ENCODE results near the gene SORCS2. TPM values are rescaled to one million over a fixed set of nuclear protein-coding genes. Genes with fewer than 3 reads are reported as not detected.

SORCS2 gene
- total RNA-seq, 1 donor from 2014 or later = 5.2 TPM

DNA sequence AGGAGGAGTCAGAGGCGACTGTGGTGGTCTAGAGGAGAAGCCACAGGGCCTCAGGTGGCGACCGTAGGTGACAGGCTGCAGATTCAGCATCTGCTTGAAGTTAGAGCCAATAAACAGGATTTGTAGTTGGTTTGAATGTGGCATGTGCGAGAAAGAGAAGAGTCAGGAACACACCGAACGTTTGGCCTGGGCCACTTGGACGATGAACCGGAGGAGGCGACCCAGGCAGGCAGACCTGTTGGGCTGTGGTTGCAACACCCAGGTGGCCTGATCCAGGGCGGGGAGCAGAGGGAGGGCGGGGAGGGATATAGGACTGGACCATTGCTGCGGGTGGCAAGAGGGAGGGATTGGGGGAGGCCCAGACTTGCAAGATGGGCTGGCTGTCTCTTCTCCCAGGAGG, 252.4 kb downstream of the SORCS2 start:
- Histone ChIP-seq H3K9me3 (ENCODE audit: low read depth) (no peaks in the 10 kb centered on the region), H3K4me3 (no peak overlapping the region), H3K79me2 (ENCODE audit: low read depth) (no peaks in the 10 kb centered on the region), H3K9ac (no peak overlapping the region), H3K4me2 (no peak overlapping the region), H3K27ac (no peak overlapping the region), H3K27me3 (no peaks in the 10 kb centered on the region), H4K20me1 (ENCODE audit: low read depth) (peaks cover 6% of the 10 kb centered on the region), H2AFZ (replicated peaks) (no peak overlapping the region), H3F3A (ENCODE audit: low read depth) (no peaks in the 10 kb centered on the region), H3K4me1 (peaks cover 11% of the 10 kb centered on the region), H3K36me3 (no peaks in the 10 kb centered on the region)
- no peak for DNase-seq (ENCODE audit: low spot score)
- Mint-ChIP-seq H3K9me3 (peaks cover 5% of the 10 kb centered on the region), H3K4me3 (no peak overlapping the region), H3K27me3 (ENCODE audit: insufficient read depth, low read depth) (peaks cover 10% of the 10 kb centered on the region), H3K4me1 (peaks cover 16% of the 10 kb centered on the region), H3K27ac (peak overlapping the region; percentile 22), H3K36me3 (no peaks in the 10 kb centered on the region)
- TF ChIP-seq EZH2phosphoT487 (IDR thresholded peaks at IDR 0.05) (no peak), EZH2 (IDR thresholded peaks at IDR 0.05) (no peak)
- TF ChIP-seq, protein P1, sequence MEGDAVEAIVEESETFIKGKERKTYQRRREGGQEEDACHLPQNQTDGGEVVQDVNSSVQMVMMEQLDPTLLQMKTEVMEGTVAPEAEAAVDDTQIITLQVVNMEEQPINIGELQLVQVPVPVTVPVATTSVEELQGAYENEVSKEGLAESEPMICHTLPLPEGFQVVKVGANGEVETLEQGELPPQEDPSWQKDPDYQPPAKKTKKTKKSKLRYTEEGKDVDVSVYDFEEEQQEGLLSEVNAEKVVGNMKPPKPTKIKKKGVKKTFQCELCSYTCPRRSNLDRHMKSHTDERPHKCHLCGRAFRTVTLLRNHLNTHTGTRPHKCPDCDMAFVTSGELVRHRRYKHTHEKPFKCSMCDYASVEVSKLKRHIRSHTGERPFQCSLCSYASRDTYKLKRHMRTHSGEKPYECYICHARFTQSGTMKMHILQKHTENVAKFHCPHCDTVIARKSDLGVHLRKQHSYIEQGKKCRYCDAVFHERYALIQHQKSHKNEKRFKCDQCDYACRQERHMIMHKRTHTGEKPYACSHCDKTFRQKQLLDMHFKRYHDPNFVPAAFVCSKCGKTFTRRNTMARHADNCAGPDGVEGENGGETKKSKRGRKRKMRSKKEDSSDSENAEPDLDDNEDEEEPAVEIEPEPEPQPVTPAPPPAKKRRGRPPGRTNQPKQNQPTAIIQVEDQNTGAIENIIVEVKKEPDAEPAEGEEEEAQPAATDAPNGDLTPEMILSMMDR (IDR thresholded peaks at IDR 0.05) = no peak

- DNase-seq (ENCODE audit: low spot score) = no peak
- TF ChIP-seq, protein P1 (IDR thresholded peaks at IDR 0.05) = no peak
- TF ChIP-seq EZH2phosphoT487 (IDR thresholded peaks at IDR 0.05) (no peak), EZH2 (IDR thresholded peaks at IDR 0.05) (no peak)
- Histone ChIP-seq H3K9me3 (ENCODE audit: low read depth) (no peaks in the 10 kb centered on the region), H3K4me3 (no peak overlapping the region), H3F3A (ENCODE audit: low read depth) (no peaks in the 10 kb centered on the region), H4K20me1 (ENCODE audit: low read depth) (peaks cover 6% of the 10 kb centered on the region), H3K79me2 (ENCODE audit: low read depth) (no peaks in the 10 kb centered on the region), H3K27me3 (no peaks in the 10 kb centered on the region), H3K36me3 (no peaks in the 10 kb centered on the region), H3K4me1 (peaks cover 11% of the 10 kb centered on the region), H3K4me2 (no peak overlapping the region), H2AFZ (replicated peaks) (no peak overlapping the region), H3K27ac (no peak overlapping the region), H3K9ac (no peak overlapping the region)
- H3K9me3 Mint-ChIP-seq = peaks cover 3% of the 10 kb centered on the region
- H3K4me3 Mint-ChIP-seq = no peak overlapping the region
- peaks cover 7% of the 10 kb centered on the region for H3K27me3 Mint-ChIP-seq (ENCODE audit: insufficient read depth, low read depth)
- no peaks in the 10 kb centered on the region for H3K36me3 Mint-ChIP-seq
- H3K4me1 Mint-ChIP-seq = peaks cover 16% of the 10 kb centered on the region
- H3K27ac Mint-ChIP-seq = peak overlapping the region; percentile 72
These were observed 254.9 kb downstream of the SORCS2 start for GRCh38 chr4:7447236-7447635.

GRCh38 chr4:7448036-7448435, 255.7 kb downstream of the SORCS2 start:
- peaks cover 11% of the 10 kb centered on the region for H3K4me1 ChIP-seq
- no peak overlapping the region for H3K9ac ChIP-seq
- peaks cover 6% of the 10 kb centered on the region for H4K20me1 ChIP-seq (ENCODE audit: low read depth)
- TF ChIP-seq, protein P1 (IDR thresholded peaks at IDR 0.05) = no peak
- TF ChIP-seq EZH2phosphoT487 (IDR thresholded peaks at IDR 0.05) (no peak), EZH2 (IDR thresholded peaks at IDR 0.05) (no peak)
- H3K4me3 ChIP-seq = no peak overlapping the region
- H3K27me3 Mint-ChIP-seq (ENCODE audit: insufficient read depth, low read depth) = peaks cover 7% of the 10 kb centered on the region
- peaks cover 10% of the 10 kb centered on the region for H3K4me1 Mint-ChIP-seq
- H3K4me2 ChIP-seq = no peak overlapping the region
- no peaks in the 10 kb centered on the region for H3K36me3 Mint-ChIP-seq
- no peak overlapping the region for H3K27ac ChIP-seq
- no peaks in the 10 kb centered on the region for H3K36me3 ChIP-seq
- H3K4me3 Mint-ChIP-seq = no peak overlapping the region
- no peaks in the 10 kb centered on the region for H3K9me3 ChIP-seq (ENCODE audit: low read depth)
- no peaks in the 10 kb centered on the region for H3K79me2 ChIP-seq (ENCODE audit: low read depth)
- H2AFZ ChIP-seq (replicated peaks) = no peak overlapping the region
- H3K27me3 ChIP-seq = no peaks in the 10 kb centered on the region
- DNase-seq (ENCODE audit: low spot score) = no peak
- peaks cover under 1% of the 10 kb centered on the region for H3K9me3 Mint-ChIP-seq
- H3K27ac Mint-ChIP-seq = no peak overlapping the region
- no peaks in the 10 kb centered on the region for H3F3A ChIP-seq (ENCODE audit: low read depth)

All from neural progenitor cell (in vitro differentiated cells).